Cardiac septum (tissue), 1 donor: ENCODE data around the gene PRM2. TPM values are rescaled to one million over a fixed set of nuclear protein-coding genes. Genes with fewer than 3 reads are reported as not detected.

ENCODE experiments used
- DNase-seq: peaks from one replicate; pipeline ENCODE4 v3.0.0-alpha.2; 2020; ENCODE audit warnings: low spot score
- intact Hi-C: fragments of 100-400 bp; cut with DNase I; formaldehyde crosslinking; loops from one replicate; pipeline ENCODE4 v1.14.0; 2022
- total RNA-seq: library from RNA; stranded (reverse); fragmentation: NEBNext Ultra II Directional; extraction: Animal tissue kit (Norgen Biotek cat#: 25700); gene quantifications from one replicate; pipeline ENCODE4 v1.2.1, GENCODE V29; 2021
- donor health status: DM: no; HTN: no; CAD: no.

PRM2 gene
- total RNA-seq, 1 donor from 2014 or later: not detected

DNA sequence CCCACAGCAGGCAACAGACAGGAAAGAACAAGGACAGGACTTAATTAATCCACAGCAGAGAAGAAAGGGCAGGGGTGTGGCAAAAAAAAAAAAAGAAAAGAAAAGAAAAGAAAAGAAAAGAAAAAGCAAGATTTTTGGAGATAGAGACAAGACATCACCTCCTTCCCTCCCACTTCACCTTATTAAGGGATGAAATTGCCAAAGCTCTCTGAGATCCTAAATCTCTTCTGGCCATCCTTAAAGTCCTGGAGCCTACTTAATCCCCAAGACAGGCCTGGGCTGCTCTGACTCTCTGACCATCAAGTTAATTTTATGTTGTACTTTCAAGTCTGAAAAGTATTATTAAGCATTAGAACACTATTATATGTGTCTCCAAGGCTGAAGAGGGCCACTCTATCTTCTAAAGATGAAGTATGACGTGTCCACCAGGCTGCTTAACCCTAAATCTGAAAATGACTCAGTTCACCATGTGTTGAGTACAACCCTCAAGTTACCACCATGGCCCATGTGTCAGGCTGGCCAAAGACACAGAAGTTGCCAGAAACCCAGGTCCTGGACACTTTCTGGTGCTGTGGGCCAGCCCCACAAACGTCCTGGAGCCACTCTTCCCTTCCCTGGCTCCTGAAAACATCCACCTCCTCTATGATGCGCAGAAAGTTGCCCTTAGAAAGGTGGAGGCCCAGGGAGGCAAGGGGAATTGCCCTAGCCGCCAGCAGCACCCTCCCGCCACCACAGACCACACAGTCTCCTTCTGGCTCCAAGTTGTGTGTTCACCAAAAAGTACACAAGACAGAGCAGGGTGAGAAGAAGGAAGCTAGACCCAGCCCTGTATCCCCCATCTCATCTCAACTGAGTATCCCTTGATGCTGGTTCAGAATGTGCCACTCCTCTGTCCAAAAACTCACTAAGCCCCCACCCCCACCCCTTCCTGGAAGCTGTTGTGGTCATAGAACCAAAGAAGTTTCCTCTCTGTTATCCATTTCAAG lies 23.0 kb downstream of the PRM2 start:
- intact Hi-C loops: loop anchor here (10.0 kb wide), 1 partner anchor 119 kb away; no protein-coding TSS in a partner anchor
- no peak for DNase-seq

DNA sequence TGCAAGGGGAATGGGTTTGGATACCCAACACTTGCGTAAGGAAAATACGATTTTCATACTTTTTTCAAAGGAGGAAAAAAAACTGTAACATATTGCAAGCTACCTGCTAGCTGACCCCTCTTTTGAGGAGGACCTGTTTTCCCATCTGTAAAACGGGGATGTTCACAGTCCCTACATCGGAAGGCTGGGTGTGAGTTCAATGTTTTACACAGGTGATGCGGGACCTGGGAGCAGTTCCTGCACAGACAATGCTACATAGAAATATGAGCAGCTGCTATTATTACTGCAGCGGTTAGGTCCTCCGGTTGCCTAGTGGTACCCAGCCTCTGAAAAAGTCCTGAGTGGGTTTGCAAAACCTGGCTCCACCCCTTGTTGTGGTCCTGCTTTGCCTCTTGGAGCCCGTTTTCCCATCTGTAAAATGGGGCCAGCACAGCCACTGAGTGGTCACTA lies 23.8 kb downstream of the PRM2 start:
- no peak for DNase-seq
- intact Hi-C loops: loop anchor here (10.0 kb wide), 1 partner anchor 118 kb away; no protein-coding TSS in a partner anchor

DNA sequence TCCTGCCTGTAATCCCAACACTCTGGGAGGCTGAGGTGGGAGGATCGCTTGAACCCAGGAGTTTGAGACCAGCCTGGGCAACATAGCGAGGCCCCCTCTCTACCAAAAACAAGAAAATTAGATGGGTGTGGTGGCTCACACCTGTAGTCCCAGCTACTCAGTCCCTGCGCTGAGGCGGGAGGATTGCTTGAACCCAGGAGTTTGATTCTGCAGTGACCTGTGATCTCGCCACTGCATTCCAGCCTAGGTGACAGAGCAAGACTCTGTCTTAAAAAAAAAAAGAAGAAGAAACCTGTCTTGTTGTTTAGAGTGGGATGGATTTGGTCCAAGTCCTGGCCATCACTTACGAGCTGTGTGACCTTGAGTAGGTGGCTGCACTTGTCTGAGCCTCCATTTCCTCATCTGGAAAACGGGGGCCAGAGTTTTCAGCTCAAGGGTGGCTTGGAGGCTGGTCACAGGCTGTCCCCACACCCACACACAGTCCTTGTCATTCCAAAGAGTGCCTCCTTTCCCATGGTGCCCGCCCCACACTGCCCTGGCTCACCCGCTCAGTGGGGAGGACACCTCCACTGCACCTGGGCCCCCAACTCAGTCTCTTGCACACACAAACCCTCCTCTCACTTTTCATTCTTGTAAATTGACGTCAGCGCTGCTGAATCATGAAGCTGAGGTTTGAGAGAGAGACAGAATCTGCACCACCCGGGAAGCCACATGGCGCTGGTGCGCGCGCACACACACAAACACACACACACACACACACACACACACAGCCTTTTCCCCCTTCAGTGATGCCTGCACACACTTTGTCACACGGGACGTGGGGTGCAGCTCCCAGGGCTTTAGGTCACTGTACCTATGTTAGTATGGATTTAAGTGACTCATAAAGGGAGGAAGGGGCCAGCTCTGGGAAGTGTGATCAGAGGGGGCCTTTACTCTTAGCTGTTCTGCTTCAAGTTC lies 24.5 kb downstream of the PRM2 start:
- no peak for DNase-seq
- intact Hi-C loops: loop anchor here (10.0 kb wide), 1 partner anchor 117 kb away; no protein-coding TSS in a partner anchor

GRCh38 chr16:11250786-11251524 lies 25.3 kb downstream of the PRM2 start:
- DNase-seq: no peak
- intact Hi-C loops: loop anchor here (10.0 kb wide), 1 partner anchor 116 kb away; no protein-coding TSS in a partner anchor

- no peak for DNase-seq
- intact Hi-C loops: loop anchor here (10.0 kb wide), 1 partner anchor 115 kb away; no protein-coding TSS in a partner anchor
Observed at GRCh38 chr16:11250091-11250785, 26.0 kb downstream of the PRM2 start.

GRCh38 chr16:11249233-11250061 lies 26.8 kb downstream of the PRM2 start:
- intact Hi-C loops: loop anchor here (10.0 kb wide), 1 partner anchor 115 kb away; no protein-coding TSS in a partner anchor
- DNase-seq: no peak

DNA sequence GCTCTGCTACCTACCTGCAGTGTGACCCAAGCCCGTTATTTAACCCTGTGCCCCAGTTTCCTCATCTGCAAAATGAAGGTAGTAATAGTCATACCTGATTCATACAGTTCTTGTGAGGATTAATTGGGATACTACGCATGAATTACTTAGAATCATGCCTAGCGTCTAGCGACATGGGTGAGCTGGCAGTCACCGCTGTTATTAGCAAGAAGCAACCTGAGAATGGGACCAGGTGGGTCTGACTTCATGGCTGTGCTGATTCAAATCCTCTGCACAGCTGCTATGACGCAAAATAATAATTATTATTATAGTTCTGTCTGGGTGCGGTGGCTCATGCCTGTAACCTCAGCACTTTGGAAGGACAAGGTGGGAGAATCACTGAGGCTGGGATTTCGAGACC lies 28.1 kb downstream of the PRM2 start:
- intact Hi-C loops: no loop called here
- DNase-seq: no peak

DNA sequence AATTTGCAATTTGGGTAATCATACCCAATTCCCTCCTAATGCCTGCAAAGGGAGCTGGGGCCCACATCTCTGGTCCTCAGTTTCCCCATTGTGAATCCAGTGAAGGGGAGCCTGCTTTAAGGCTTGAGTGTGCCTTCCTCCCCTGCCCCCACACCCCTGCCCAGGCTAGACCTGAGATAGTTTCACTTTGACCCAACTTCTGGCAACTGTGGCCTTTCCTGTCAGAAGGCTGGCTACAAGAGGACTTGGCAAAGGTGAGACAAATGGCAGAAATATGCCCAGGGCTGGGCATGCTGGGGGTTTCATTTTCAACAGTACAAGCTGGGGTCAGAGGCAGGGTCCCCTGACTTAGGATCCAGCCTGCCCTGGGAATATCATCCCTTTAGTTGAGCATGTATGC lies 30.3 kb downstream of the PRM2 start:
- DNase-seq: no peak
- intact Hi-C loops: no loop called here

DNA sequence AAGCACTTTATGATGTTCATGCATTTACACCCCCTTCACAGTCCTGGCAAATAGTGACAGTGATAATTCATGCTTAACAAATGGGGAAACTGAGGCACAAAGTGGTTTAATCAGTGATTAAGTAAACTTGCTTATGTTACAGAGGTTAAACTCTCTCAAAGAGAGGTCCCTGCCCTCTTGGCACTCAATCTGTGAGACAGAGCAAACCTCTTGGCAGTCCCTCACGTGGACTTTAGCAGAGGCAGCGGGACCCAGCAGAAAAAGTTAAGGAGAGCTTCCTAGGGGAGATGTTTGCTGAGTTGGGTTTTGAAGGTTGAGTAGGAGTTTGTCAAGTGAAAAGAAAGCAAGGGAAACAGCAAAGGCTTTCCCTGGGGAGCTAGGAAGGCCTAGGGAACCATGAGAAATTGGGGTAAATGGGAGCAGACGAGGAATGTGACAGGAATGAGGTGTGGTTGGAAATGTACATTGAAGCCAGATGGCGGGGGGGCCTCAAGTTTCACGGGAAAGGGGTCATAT lies 31.0 kb downstream of the PRM2 start:
- intact Hi-C loops: no loop called here
- no peak for DNase-seq

GRCh38 chr16:11242658-11243057 lies 33.6 kb downstream of the PRM2 start:
- DNase-seq: no peak
- intact Hi-C loops: loop anchor here (5.0 kb wide), 1 partner anchor 80 kb away; no protein-coding TSS in a partner anchor

DNA sequence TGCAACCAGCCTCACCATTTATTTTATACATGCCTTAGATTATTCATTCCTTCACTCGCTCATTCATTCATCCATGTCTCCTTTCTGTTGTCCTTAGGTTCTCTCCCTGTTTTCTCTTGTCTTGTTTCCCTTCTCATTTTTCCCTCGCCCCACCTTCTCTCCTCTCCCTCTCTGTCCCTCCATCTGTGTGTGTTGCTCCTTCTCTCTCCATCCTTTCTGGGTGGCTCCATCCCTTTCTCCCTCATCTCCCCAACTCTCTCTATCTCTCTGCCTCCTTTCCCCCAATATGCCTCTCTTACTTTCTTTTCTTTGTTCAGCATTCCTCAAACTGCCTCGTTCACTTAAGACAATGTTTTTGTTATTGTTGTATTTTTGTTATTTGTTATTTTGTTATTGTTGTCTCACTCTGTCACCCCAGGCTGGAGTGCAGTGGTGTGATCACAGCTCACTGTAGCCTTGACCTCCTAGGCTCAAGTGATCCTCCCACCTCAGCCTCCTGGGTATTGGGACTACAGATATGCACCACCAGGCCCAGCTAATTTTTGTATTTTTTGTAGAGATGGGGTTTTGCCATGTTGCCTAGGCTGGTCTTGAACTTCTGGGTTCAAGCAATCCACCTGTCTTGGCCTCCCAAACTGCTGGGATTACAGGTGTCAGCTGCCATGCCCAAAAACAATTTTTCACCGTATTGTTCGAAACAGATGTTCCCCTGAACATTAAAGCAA lies 34.6 kb downstream of the PRM2 start:
- intact Hi-C loops: loop anchor here (5.0 kb wide), 1 partner anchor 79 kb away; no protein-coding TSS in a partner anchor
- DNase-seq: no peak

- intact Hi-C loops: loop anchor here (5.0 kb wide), 1 partner anchor 79 kb away; no protein-coding TSS in a partner anchor
- no peak for DNase-seq
Observed at GRCh38 chr16:11240636-11241473, 35.4 kb downstream of the PRM2 start.

GRCh38 chr16:11239644-11240632 lies 36.3 kb downstream of the PRM2 start:
- intact Hi-C loops: loop anchor here (5.0 kb wide), 1 partner anchor 78 kb away; no protein-coding TSS in a partner anchor
- DNase-seq: no peak
